OCI-LY3 (cell line): ENCODE data around the gene RING1.
"Not testable (repeated sequence)": the region's sequence is repeated elsewhere in the genome, so short reads cannot be mapped to it uniquely, and the experiment has no call there.

Source experiments
- H2AFZ ChIP-seq: fragments of 200-600, 300-600 bp; shearing (Covaris generic); 2 replicates; pipeline ENCODE4 v1.6.0; 2014; ENCODE audit warnings: antibody characterized with exemption, low read depth, low read length
- H3K27ac ChIP-seq: fragments of 200-600, 300-600 bp; sonication (generic); 2 replicates; pipeline ENCODE4 v1.5.1; 2014; ENCODE audit warnings: mild to moderate bottlenecking, low read length, moderate library complexity, mixed read lengths
- H3K27me3 ChIP-seq: fragments of 200-600, 300-600 bp; sonication (generic); 2 replicates; pipeline ENCODE4 v1.6.1; 2014; ENCODE audit warnings: low read depth, low read length, mixed read lengths
- H3K36me3 ChIP-seq: fragments of 200-600, 300-600 bp; sonication (generic); replicated peaks from 2 replicates; pipeline ENCODE3; 2014; ENCODE audit warnings: low read depth, low read length, mixed read lengths
- H3K4me1 ChIP-seq: fragments of 300-600, 200-600 bp; sonication (generic); 2 replicates; pipeline ENCODE4 v1.6.1; 2014; ENCODE audit warnings: low read length, mixed read lengths
- H3K4me2 ChIP-seq: fragments of 200-600, 300-600 bp; sonication (generic); 2 replicates; pipeline ENCODE4 v1.6.1; 2014; ENCODE audit warnings: low read length, mixed read lengths
- H3K4me3 ChIP-seq: fragments of 300-600, 200-600 bp; sonication (generic); 2 replicates; pipeline ENCODE4 v1.5.1; 2014; ENCODE audit warnings: antibody characterized with exemption, mild to moderate bottlenecking, low read length, moderate library complexity
- H3K79me2 ChIP-seq: fragments of 300-600, 200-600 bp; shearing (Covaris generic); 2 replicates; pipeline ENCODE4 v1.6.1; 2014; ENCODE audit warnings: mild to moderate bottlenecking, low read length, mixed read lengths
- H3K9ac ChIP-seq: fragments of 300-600, 200-600 bp; shearing (Covaris generic); 2 replicates; pipeline ENCODE4 v1.6.0; 2014; ENCODE audit warnings: mild to moderate bottlenecking, low read length, moderate library complexity
- H3K9me3 ChIP-seq: fragments of 200-600, 300-600 bp; shearing (Covaris generic); 2 replicates; pipeline ENCODE4 v1.6.1; 2014; ENCODE audit warnings: low read length, mixed read lengths; ENCODE audit not compliant: insufficient read depth
- H4K20me1 ChIP-seq: fragments of 200-600, 300-600 bp; sonication (generic); 2 replicates; pipeline ENCODE4 v1.6.1; 2016; ENCODE audit warnings: low read length, mixed read lengths; ENCODE audit not compliant: insufficient read depth
- EZH2phosphoT487 ChIP-seq: fragments of 200-600 bp; shearing (Covaris generic); IDR thresholded peaks from 2 replicates; pipeline ENCODE4 v1.6.1; 2018; ENCODE audit warnings: antibody characterized with exemption, mixed run types, low read depth
- TF ChIP-seq, protein P1 (sequence below): fragments of 200-600, 300-600 bp; sonication (generic); IDR thresholded peaks from 2 replicates; pipeline ENCODE4 v1.5.1; 2014; ENCODE audit warnings: antibody characterized with exemption, low read length, low read depth

Gene RING1

GRCh38 chr6:33216117-33216649 is 7.9 kb downstream of the RING1 start:
- Histone ChIP-seq H3K27ac (no peak overlapping the region), H3K4me1 (peaks cover 13% of the 10 kb centered on the region), H3K9ac (no peak overlapping the region), H3K9me3 (no peaks in the 10 kb centered on the region), H2AFZ (no peak overlapping the region), H3K4me2 (no peak overlapping the region), H3K36me3 (no peaks in the 10 kb centered on the region), H4K20me1 (no peaks in the 10 kb centered on the region), H3K4me3 (no peak overlapping the region), H3K79me2 (no peaks in the 10 kb centered on the region), H3K27me3 (peaks cover 4% of the 10 kb centered on the region; the same call in 1 of the 2 replicates)
- TF ChIP-seq, protein P1, sequence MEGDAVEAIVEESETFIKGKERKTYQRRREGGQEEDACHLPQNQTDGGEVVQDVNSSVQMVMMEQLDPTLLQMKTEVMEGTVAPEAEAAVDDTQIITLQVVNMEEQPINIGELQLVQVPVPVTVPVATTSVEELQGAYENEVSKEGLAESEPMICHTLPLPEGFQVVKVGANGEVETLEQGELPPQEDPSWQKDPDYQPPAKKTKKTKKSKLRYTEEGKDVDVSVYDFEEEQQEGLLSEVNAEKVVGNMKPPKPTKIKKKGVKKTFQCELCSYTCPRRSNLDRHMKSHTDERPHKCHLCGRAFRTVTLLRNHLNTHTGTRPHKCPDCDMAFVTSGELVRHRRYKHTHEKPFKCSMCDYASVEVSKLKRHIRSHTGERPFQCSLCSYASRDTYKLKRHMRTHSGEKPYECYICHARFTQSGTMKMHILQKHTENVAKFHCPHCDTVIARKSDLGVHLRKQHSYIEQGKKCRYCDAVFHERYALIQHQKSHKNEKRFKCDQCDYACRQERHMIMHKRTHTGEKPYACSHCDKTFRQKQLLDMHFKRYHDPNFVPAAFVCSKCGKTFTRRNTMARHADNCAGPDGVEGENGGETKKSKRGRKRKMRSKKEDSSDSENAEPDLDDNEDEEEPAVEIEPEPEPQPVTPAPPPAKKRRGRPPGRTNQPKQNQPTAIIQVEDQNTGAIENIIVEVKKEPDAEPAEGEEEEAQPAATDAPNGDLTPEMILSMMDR = no peak
- no peak for TF ChIP-seq EZH2phosphoT487

DNA sequence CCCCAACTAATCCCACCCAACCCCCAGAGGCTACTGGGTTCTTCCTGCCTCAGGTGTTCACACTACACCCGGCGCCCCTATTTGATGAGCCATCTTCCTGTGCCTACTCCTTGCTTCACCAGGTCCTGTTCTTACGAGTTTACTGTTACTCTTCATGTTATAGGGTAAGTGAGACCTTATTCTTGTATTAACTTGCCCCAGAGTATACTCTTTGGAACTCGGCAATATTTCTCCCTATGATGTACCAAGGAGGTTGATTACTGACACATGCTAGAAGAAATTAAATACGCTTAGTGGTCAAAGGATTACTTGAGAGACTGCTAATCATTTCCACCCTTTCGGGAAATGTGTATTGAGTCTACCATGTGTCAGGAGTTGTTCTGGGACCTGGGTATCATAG is 8.9 kb downstream of the RING1 start:
- Histone ChIP-seq H3K4me3 (no peak overlapping the region), H2AFZ (no peak overlapping the region), H4K20me1 (no peaks in the 10 kb centered on the region), H3K79me2 (no peaks in the 10 kb centered on the region), H3K9me3 (no peaks in the 10 kb centered on the region), H3K36me3 (no peaks in the 10 kb centered on the region), H3K27me3 (peaks cover 4% of the 10 kb centered on the region; the same call in 1 of the 2 replicates), H3K9ac (no peak overlapping the region), H3K27ac (no peak overlapping the region), H3K4me2 (no peak overlapping the region), H3K4me1 (peaks cover 13% of the 10 kb centered on the region)
- TF ChIP-seq, protein P1 = no peak
- no peak for TF ChIP-seq EZH2phosphoT487

DNA sequence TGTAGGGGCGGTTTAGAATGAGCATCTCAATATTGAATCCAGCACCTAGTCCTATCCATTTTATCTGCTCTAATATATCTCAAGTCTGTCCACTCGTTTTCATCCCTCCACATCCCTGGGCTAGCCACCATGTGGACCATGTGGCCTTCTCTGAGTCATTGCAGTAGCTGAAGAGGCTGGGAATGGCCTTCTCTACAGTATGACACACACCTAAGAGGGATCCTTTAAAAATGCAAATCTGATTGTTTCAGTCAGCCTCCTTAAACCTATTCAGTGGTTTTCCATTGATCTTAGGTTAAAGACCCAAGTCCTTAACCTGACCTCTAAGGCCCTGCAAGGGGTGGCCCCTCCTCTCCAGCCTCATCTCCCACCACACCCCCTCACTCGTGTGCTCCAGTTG is 9.4 kb downstream of the RING1 start:
- H3K4me1 ChIP-seq = peaks cover 10% of the 10 kb centered on the region
- H4K20me1 ChIP-seq = no peaks in the 10 kb centered on the region
- H3K9ac ChIP-seq = no peak overlapping the region
- no peak overlapping the region for H3K4me2 ChIP-seq
- peaks cover 4% of the 10 kb centered on the region; the same call in 1 of the 2 replicates for H3K27me3 ChIP-seq
- H3K27ac ChIP-seq = no peak overlapping the region
- no peak overlapping the region for H3K4me3 ChIP-seq
- TF ChIP-seq, protein P1 = no peak
- no peak for TF ChIP-seq EZH2phosphoT487
- no peaks in the 10 kb centered on the region for H3K36me3 ChIP-seq
- no peak overlapping the region for H2AFZ ChIP-seq
- no peaks in the 10 kb centered on the region for H3K79me2 ChIP-seq
- H3K9me3 ChIP-seq = no peaks in the 10 kb centered on the region

GRCh38 chr6:33226503-33227120 is 18.3 kb downstream of the RING1 start:
- H2AFZ ChIP-seq, H3K27me3 ChIP-seq, H3K4me1 ChIP-seq, H3K36me3 ChIP-seq, H3K27ac ChIP-seq, H3K79me2 ChIP-seq, H4K20me1 ChIP-seq, H3K4me2 ChIP-seq, H3K4me3 ChIP-seq, H3K9ac ChIP-seq, H3K9me3 ChIP-seq: not testable (repeated sequence)
